CD4-positive, CD25-positive, alpha-beta regulatory T cell (primary cell): ENCODE measurements around the gene SEC16B. TPM values are rescaled to one million over a fixed set of nuclear protein-coding genes. Genes with fewer than 3 reads are reported as not detected.

Experiments used
- ATAC-seq, 2 donors: fragments of 150-1000 bp; cut with Tn5 transposase; one replicate each; pipeline ENCODE4 v1.10.0; 2021; ENCODE audit warnings: low read depth in 2 of 2, moderate number of reproducible peaks in 2 of 2, moderate library complexity in 1 of 2
- DNase-seq, 3 donors: peaks; one replicate each; pipeline versions ENCODE4 v3.0.0 to v3.0.0-alpha.2; 2012 to 2022; ENCODE audit warnings: mixed read lengths in 1 of 3
- H3K27ac ChIP-seq: one replicate; pipeline ENCODE4 v1.7.0; 2013; ENCODE audit warnings: mild to moderate bottlenecking, low read length; ENCODE audit not compliant: insufficient read depth, poor library complexity, severe bottlenecking
- H3K27me3 ChIP-seq: one replicate; pipeline ENCODE4 v1.7.0; 2013; ENCODE audit warnings: low read length; ENCODE audit not compliant: control insufficient read depth, insufficient read depth
- H3K36me3 ChIP-seq: one replicate; pipeline ENCODE4 v1.7.0; 2013; ENCODE audit warnings: mild to moderate bottlenecking, low read length, moderate library complexity; ENCODE audit not compliant: control insufficient read depth, insufficient read depth
- H3K4me1 ChIP-seq: 2 replicates; pipeline ENCODE4 v1.7.0; 2013; ENCODE audit warnings: mild to moderate bottlenecking, low read length; ENCODE audit not compliant: insufficient read depth, control insufficient read depth, poor library complexity, severe bottlenecking
- H3K4me3 ChIP-seq: one replicate; pipeline ENCODE4 v1.7.0; 2013; ENCODE audit warnings: low read depth, mild to moderate bottlenecking, low read length, moderate library complexity
- H3K9me3 ChIP-seq, 2 experiments: 1 replicate in 1 of 2; 2 replicates in 1 of 2; pipeline ENCODE4 v1.7.0; 2013; ENCODE audit warnings: low read length in 2 of 2, mild to moderate bottlenecking in 1 of 2, moderate library complexity in 1 of 2; ENCODE audit not compliant: control insufficient read depth in 2 of 2
- H3K27ac Mint-ChIP-seq, 3 donors: one replicate each; pipeline ENCODE4 v1.8.0; 2020 to 2022; ENCODE audit warnings: mild to moderate bottlenecking in 3 of 3, mixed read lengths in 3 of 3, moderate library complexity in 2 of 3
- H3K27me3 Mint-ChIP-seq: one replicate; pipeline ENCODE4 v1.8.0; 2022; ENCODE audit warnings: mild to moderate bottlenecking, mixed read lengths
- H3K36me3 Mint-ChIP-seq: one replicate; pipeline ENCODE4 v1.8.0; 2020; ENCODE audit warnings: mixed read lengths
- H3K4me1 Mint-ChIP-seq, 4 donors: one replicate each; pipeline ENCODE4 v1.8.0; 2020 to 2022; ENCODE audit warnings: mixed read lengths in 4 of 4, mild to moderate bottlenecking in 1 of 4
- H3K4me3 Mint-ChIP-seq, 4 donors: one replicate each; pipeline ENCODE4 v1.8.0; 2020 to 2022; ENCODE audit warnings: mild to moderate bottlenecking in 4 of 4, mixed read lengths in 4 of 4, moderate library complexity in 3 of 4
- H3K9me3 Mint-ChIP-seq, 7 donors: one replicate each; pipeline ENCODE4 v1.8.0; 2020 to 2022; ENCODE audit warnings: mixed read lengths in 7 of 7, mild to moderate bottlenecking in 3 of 7, moderate library complexity in 2 of 7
- polyA plus RNA-seq, 4 donors: library from polyadenylated mRNA; unstranded; fragments of 300-500 nt; fragmentation: Illumina TruSeq; gene quantifications; one replicate each; pipeline ENCODE4 v1.2.3, GENCODE V29; 2021
- total RNA-seq: library from RNA; stranded (reverse); gene quantifications from one replicate; pipeline ENCODE4 v1.2.3, GENCODE V29; 2022

The SEC16B gene
- total and polyA plus RNA-seq, 5 donors from 2014 or later, result not detected

- no peak for ATAC-seq
- no peaks in the 10 kb centered on the region for H3K36me3 Mint-ChIP-seq
- Histone ChIP-seq H3K27me3 (no peaks in the 10 kb centered on the region), H3K4me1 (no peaks in the 10 kb centered on the region), H3K9me3 (no peaks in the 10 kb centered on the region), H3K4me3 (no peak overlapping the region), H3K36me3 (no peaks in the 10 kb centered on the region), H3K27ac (no peak overlapping the region)
- H3K9me3 Mint-ChIP-seq, result peaks cover 0 to 6% (median 4%) of the 10 kb centered on the region in 7 donors
- no peak overlapping the region for H3K27ac Mint-ChIP-seq
- no peak overlapping the region for H3K4me3 Mint-ChIP-seq
- no peak for DNase-seq
- H3K27me3 Mint-ChIP-seq, result no peaks in the 10 kb centered on the region
- H3K4me1 Mint-ChIP-seq, result peaks cover 0 to 5% (median 0%) of the 10 kb centered on the region in 4 donors
These were observed 6.0 kb upstream of the SEC16B start for GRCh38 chr1:177975588-177976495.

GRCh38 chr1:177973585-177973984 lies 3.7 kb upstream of the SEC16B start:
- DNase-seq (no peak), ATAC-seq (no peak)
- H3K4me3 Mint-ChIP-seq, result no peak overlapping the region
- peaks cover 0 to 6% (median 4%) of the 10 kb centered on the region in 7 donors for H3K9me3 Mint-ChIP-seq
- H3K36me3 Mint-ChIP-seq, result no peaks in the 10 kb centered on the region
- H3K27me3 Mint-ChIP-seq, result no peaks in the 10 kb centered on the region
- Histone ChIP-seq H3K4me3 (no peak overlapping the region), H3K9me3 (no peaks in the 10 kb centered on the region), H3K36me3 (no peaks in the 10 kb centered on the region), H3K4me1 (no peaks in the 10 kb centered on the region), H3K27me3 (no peaks in the 10 kb centered on the region), H3K27ac (no peak overlapping the region)
- H3K4me1 Mint-ChIP-seq, result peaks cover 0 to 5% (median 0%) of the 10 kb centered on the region in 4 donors
- H3K27ac Mint-ChIP-seq, result no peak overlapping the region

- no peaks in the 10 kb centered on the region for H3K36me3 ChIP-seq
- H3K27me3 ChIP-seq, result no peaks in the 10 kb centered on the region
- H3K4me1 ChIP-seq, result no peaks in the 10 kb centered on the region
- Mint-ChIP-seq H3K4me3 (no peak overlapping the region), H3K9me3 (peaks cover 0 to 7% (median 2%) of the 10 kb centered on the region in 7 donors), H3K4me1 (peaks cover 0 to 3% (median 0%) of the 10 kb centered on the region in 4 donors), H3K27ac (no peak overlapping the region), H3K27me3 (no peaks in the 10 kb centered on the region), H3K36me3 (no peaks in the 10 kb centered on the region)
- no peak overlapping the region for H3K27ac ChIP-seq
- ATAC-seq (no peak), DNase-seq (no peak)
- no peaks in the 10 kb centered on the region for H3K9me3 ChIP-seq
- no peak overlapping the region for H3K4me3 ChIP-seq
These were observed 749 bp downstream of the SEC16B start for GRCh38 chr1:177969109-177969508.

- no peak overlapping the region for H3K4me3 Mint-ChIP-seq
- no peak overlapping the region for H3K27ac Mint-ChIP-seq
- no peak for DNase-seq
- no peak overlapping the region for H3K4me3 ChIP-seq
- no peaks in the 10 kb centered on the region for H3K36me3 Mint-ChIP-seq
- ATAC-seq, result no peak
- peaks cover 0 to 3% (median 0%) of the 10 kb centered on the region in 7 donors for H3K9me3 Mint-ChIP-seq
- H3K27me3 Mint-ChIP-seq, result no peaks in the 10 kb centered on the region
- no peaks in the 10 kb centered on the region for H3K36me3 ChIP-seq
- H3K4me1 ChIP-seq, result no peaks in the 10 kb centered on the region
- H3K4me1 Mint-ChIP-seq, result no peaks in the 10 kb centered on the region
- H3K27me3 ChIP-seq, result no peaks in the 10 kb centered on the region
- no peak overlapping the region for H3K27ac ChIP-seq
- no peaks in the 10 kb centered on the region for H3K9me3 ChIP-seq
These were observed 3.7 kb downstream of the SEC16B start for GRCh38 chr1:177966199-177966598.

- H3K36me3 Mint-ChIP-seq, result no peaks in the 10 kb centered on the region
- H3K4me1 Mint-ChIP-seq, result no peaks in the 10 kb centered on the region
- H3K4me1 ChIP-seq, result no peaks in the 10 kb centered on the region
- H3K27ac Mint-ChIP-seq, result no peak overlapping the region
- no peaks in the 10 kb centered on the region for H3K9me3 ChIP-seq
- H3K4me3 Mint-ChIP-seq, result no peak overlapping the region
- peaks cover 0 to 3% (median 0%) of the 10 kb centered on the region in 7 donors for H3K9me3 Mint-ChIP-seq
- H3K4me3 ChIP-seq, result no peak overlapping the region
- H3K27ac ChIP-seq, result no peak overlapping the region
- no peaks in the 10 kb centered on the region for H3K27me3 ChIP-seq
- DNase-seq (no peak), ATAC-seq (no peak)
- H3K27me3 Mint-ChIP-seq, result no peaks in the 10 kb centered on the region
- H3K36me3 ChIP-seq, result no peaks in the 10 kb centered on the region
These were observed 4.6 kb downstream of the SEC16B start for GRCh38 chr1:177965293-177965692.

GRCh38 chr1:177964336-177964735 lies 5.5 kb downstream of the SEC16B start:
- Mint-ChIP-seq H3K27ac (no peak overlapping the region), H3K4me1 (no peaks in the 10 kb centered on the region), H3K27me3 (no peaks in the 10 kb centered on the region), H3K9me3 (peaks cover 0 to 7% (median 0%) of the 10 kb centered on the region in 7 donors), H3K36me3 (no peaks in the 10 kb centered on the region), H3K4me3 (no peak overlapping the region)
- Histone ChIP-seq H3K4me1 (no peaks in the 10 kb centered on the region), H3K4me3 (no peak overlapping the region), H3K9me3 (no peaks in the 10 kb centered on the region), H3K36me3 (no peaks in the 10 kb centered on the region), H3K27me3 (no peaks in the 10 kb centered on the region), H3K27ac (no peak overlapping the region)
- DNase-seq (no peak), ATAC-seq (no peak)

- Mint-ChIP-seq H3K4me1 (no peaks in the 10 kb centered on the region), H3K9me3 (peaks cover 0 to 4% (median 0%) of the 10 kb centered on the region in 7 donors), H3K27ac (no peak overlapping the region), H3K4me3 (no peak overlapping the region), H3K36me3 (no peaks in the 10 kb centered on the region), H3K27me3 (no peaks in the 10 kb centered on the region)
- Histone ChIP-seq H3K27me3 (no peaks in the 10 kb centered on the region), H3K4me3 (no peak overlapping the region), H3K4me1 (no peaks in the 10 kb centered on the region), H3K9me3 (no peaks in the 10 kb centered on the region), H3K27ac (no peak overlapping the region), H3K36me3 (no peaks in the 10 kb centered on the region)
- ATAC-seq, result no peak
- no peak for DNase-seq
These were observed 8.8 kb downstream of the SEC16B start for GRCh38 chr1:177960939-177961622.
